Measurements from ENCODE around the gene HDAC9.

DNA sequence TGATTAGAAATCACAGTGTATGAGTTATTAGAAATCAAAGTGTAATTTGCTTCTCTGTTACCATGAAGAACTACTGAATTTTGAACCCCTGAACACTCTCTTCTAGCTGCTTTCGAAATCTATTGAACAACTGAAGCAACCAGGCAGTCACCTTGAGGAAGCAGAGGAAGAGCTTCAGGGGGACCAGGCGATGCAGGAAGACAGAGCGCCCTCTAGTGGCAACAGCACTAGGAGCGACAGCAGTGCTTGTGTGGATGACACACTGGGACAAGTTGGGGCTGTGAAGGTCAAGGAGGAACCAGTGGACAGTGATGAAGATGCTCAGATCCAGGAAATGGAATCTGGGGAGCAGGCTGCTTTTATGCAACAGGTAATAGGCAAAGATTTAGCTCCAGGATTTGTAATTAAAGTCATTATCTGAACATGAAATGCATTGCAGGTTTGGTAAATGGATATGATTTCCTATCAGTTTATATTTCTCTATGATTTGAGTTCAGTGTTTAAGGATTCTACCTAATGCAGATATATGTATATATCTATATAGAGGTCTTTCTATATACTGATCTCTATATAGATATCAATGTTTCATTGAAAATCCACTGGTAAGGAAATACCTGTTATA is 170.7 kb downstream of the HDAC9 start:
- TF ChIP-seq EP300 (IDR thresholded peaks at IDR 0.05), result no peak
- TF ChIP-seq, protein P1, sequence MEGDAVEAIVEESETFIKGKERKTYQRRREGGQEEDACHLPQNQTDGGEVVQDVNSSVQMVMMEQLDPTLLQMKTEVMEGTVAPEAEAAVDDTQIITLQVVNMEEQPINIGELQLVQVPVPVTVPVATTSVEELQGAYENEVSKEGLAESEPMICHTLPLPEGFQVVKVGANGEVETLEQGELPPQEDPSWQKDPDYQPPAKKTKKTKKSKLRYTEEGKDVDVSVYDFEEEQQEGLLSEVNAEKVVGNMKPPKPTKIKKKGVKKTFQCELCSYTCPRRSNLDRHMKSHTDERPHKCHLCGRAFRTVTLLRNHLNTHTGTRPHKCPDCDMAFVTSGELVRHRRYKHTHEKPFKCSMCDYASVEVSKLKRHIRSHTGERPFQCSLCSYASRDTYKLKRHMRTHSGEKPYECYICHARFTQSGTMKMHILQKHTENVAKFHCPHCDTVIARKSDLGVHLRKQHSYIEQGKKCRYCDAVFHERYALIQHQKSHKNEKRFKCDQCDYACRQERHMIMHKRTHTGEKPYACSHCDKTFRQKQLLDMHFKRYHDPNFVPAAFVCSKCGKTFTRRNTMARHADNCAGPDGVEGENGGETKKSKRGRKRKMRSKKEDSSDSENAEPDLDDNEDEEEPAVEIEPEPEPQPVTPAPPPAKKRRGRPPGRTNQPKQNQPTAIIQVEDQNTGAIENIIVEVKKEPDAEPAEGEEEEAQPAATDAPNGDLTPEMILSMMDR (IDR thresholded peaks at IDR 0.05), result peak; percentile 53 to 86
- no peak for TF ChIP-seq POLR2A (IDR thresholded peaks at IDR 0.05)
